HCT116 (cell line): ENCODE measurements around the gene HTRA3. TPM values are rescaled to one million over a fixed set of nuclear protein-coding genes. Genes with fewer than 3 reads are reported as not detected.

Experiments
- ATAC-seq: fragments of 200-7000 bp; cut with Tn5 transposase; 2 replicates; pipeline ENCODE4 v1.9.1; 2020; ENCODE audit warnings: mild to moderate bottlenecking, moderate library complexity
- BruUV-seq: library from RNA; stranded (reverse); fragments of 400-500 nt; replicated peaks from 2 replicates; lab custom pipeline; 2021; lab: Mats Ljungman, UMichigan
- CTCF ChIA-PET: fragments of 300-600 bp; sonication (Branson Sonifier 250); formaldehyde crosslinking; loops from one replicate; lab custom pipeline; 2021; ENCODE audit warnings: antibody characterized with exemption; lab: Charles Lee
- POLR2A ChIA-PET: fragments of 300-600, 350-600 bp; sonication (Branson Sonifier 250); formaldehyde crosslinking; loops from one replicate; lab custom pipeline; 2021; ENCODE audit warnings: antibody characterized with exemption; lab: Charles Lee
- RAD21 ChIA-PET, 2 experiments: fragments of 300-600 bp; sonication (Branson Sonifier 250); formaldehyde crosslinking; loops; one replicate each; lab custom pipeline; 2023; ENCODE audit warnings: low total read pairs in 2 of 2; ENCODE audit not compliant: uncharacterized antibody in 2 of 2, unreplicated experiment in 2 of 2, low non-redundant PET in 1 of 2; lab: Charles Lee
- DNase-seq: peaks from one replicate; pipeline ENCODE4 v3.0.0-alpha.2; 2010; ENCODE audit warnings: low read depth, low spot score
- H2AFZ ChIP-seq: fragments of 200-600 bp; shearing (Covaris generic), sonication (generic); 2 replicates; pipeline ENCODE4 v1.6.1; 2017; ENCODE audit warnings: low read depth, mixed run types, mixed read lengths, antibody characterized with exemption, low read length; ENCODE audit not compliant: poor library complexity, severe bottlenecking
- H3K27ac ChIP-seq: 2 replicates; pipeline ENCODE4 v1.5.1; 2012; ENCODE audit warnings: low read depth, low read length
- H3K27me3 ChIP-seq: fragments of 200-600 bp; sonication (generic); 2 replicates; pipeline ENCODE4 v1.6.1; 2016; ENCODE audit warnings: mixed run types, low read length, mixed read lengths; ENCODE audit not compliant: insufficient read depth
- H3K36me3 ChIP-seq, 2 experiments: fragments of 200-500 bp in 1 of 2; fragments of 200-600 bp in 1 of 2; sonication (Bioruptor generic) in 1 of 2; sonication (generic) in 1 of 2; 2 replicates each; pipeline versions ENCODE4 v1.5.1 to v1.6.1; 2014 to 2016; ENCODE audit warnings: low read length in 2 of 2, inconsistent platforms in 1 of 2, mixed read lengths in 1 of 2, mixed run types in 1 of 2; ENCODE audit not compliant: insufficient read depth in 2 of 2, control insufficient read depth in 1 of 2
- H3K4me1 ChIP-seq, 2 experiments: fragments of 200-600 bp in 1 of 2; sonication (generic) in 1 of 2; 2 replicates each; pipeline versions ENCODE4 v1.5.1 to v1.6.1; 2012 to 2017; ENCODE audit warnings: low read length in 2 of 2, inconsistent platforms in 1 of 2, mild to moderate bottlenecking in 1 of 2, mixed read lengths in 1 of 2, mixed run types in 1 of 2, moderate library complexity in 1 of 2; ENCODE audit not compliant: insufficient read depth in 2 of 2, control insufficient read depth in 1 of 2
- H3K4me2 ChIP-seq: fragments of 200-600 bp; sonication (generic); 2 replicates; pipeline ENCODE4 v1.6.1; 2017; ENCODE audit warnings: mixed run types, low read length, mixed read lengths
- H3K4me3 ChIP-seq, 2 experiments: fragments of 200-600 bp in 1 of 2; sonication (generic) in 1 of 2; replicated peaks in 1 of 2; 2 replicates each; pipeline ENCODE4 v1.5.1; 2011 to 2016; ENCODE audit warnings: low read length in 2 of 2, control low read depth in 1 of 2, low read depth in 1 of 2, mild to moderate bottlenecking in 1 of 2, mixed read lengths in 1 of 2, mixed run types in 1 of 2
- H3K79me2 ChIP-seq: fragments of 200-600 bp; sonication (generic); 2 replicates; pipeline ENCODE4 v1.6.1; 2017; ENCODE audit warnings: mild to moderate bottlenecking, mixed run types, low read length, moderate library complexity, mixed read lengths; ENCODE audit not compliant: insufficient read depth
- H3K9ac ChIP-seq: fragments of 200-600 bp; sonication (generic); 2 replicates; pipeline ENCODE4 v1.6.1; 2016; ENCODE audit warnings: low read length, mixed read lengths
- H3K9me2 ChIP-seq: fragments of 200-600 bp; sonication (generic), shearing (Covaris generic); 2 replicates; pipeline ENCODE4 v1.6.1; 2017; ENCODE audit warnings: mixed run types, mild to moderate bottlenecking, moderate library complexity; ENCODE audit not compliant: insufficient read depth
- H3K9me3 ChIP-seq, 2 experiments: fragments of 200-500 bp in 1 of 2; fragments of 200-600 bp in 1 of 2; sonication (Bioruptor generic) in 1 of 2; sonication (generic) in 1 of 2; 2 replicates each; pipeline ENCODE4 v1.6.1; 2014 to 2017; ENCODE audit warnings: low read length in 2 of 2, mixed read lengths in 2 of 2, inconsistent platforms in 1 of 2, low read depth in 1 of 2, mild to moderate bottlenecking in 1 of 2, mixed run types in 1 of 2, moderate library complexity in 1 of 2; ENCODE audit not compliant: control insufficient read depth in 1 of 2, insufficient read depth in 1 of 2
- H4K20me1 ChIP-seq: fragments of 200-600 bp; sonication (generic), shearing (Covaris generic); 2 replicates; pipeline ENCODE4 v1.6.1; 2017; ENCODE audit warnings: mixed run types, mild to moderate bottlenecking, moderate library complexity; ENCODE audit not compliant: insufficient read depth
- EGR1 ChIP-seq: IDR thresholded peaks from 2 replicates; pipeline ENCODE4 v1.6.1; 2012; ENCODE audit warnings: low read depth
- ELF1 ChIP-seq: IDR thresholded peaks from 2 replicates; pipeline ENCODE4 v1.6.1; 2012; ENCODE audit warnings: low read depth, borderline replicate concordance
- EZH2phosphoT487 ChIP-seq: fragments of 200-600 bp; IDR thresholded peaks from 2 replicates; pipeline ENCODE4 v1.6.1; 2018; ENCODE audit warnings: antibody characterized with exemption, borderline replicate concordance
- FOSL1 ChIP-seq: IDR thresholded peaks from 2 replicates; pipeline ENCODE4 v1.6.1; 2012; ENCODE audit warnings: low read depth
- JUND ChIP-seq: IDR thresholded peaks from 2 replicates; pipeline ENCODE4 v1.6.1; 2012
- POLR2A ChIP-seq: IDR thresholded peaks from 2 replicates; pipeline ENCODE4 v1.7.0; 2011; ENCODE audit warnings: borderline replicate concordance; ENCODE audit not compliant: insufficient read depth, insufficient read length; ENCODE audit errors: extremely low read depth
- RAD21 ChIP-seq: IDR thresholded peaks from 2 replicates; pipeline ENCODE4 v1.6.1; 2012; ENCODE audit warnings: low read depth, mild to moderate bottlenecking
- SIN3A ChIP-seq: IDR thresholded peaks from 2 replicates; pipeline ENCODE4 v1.6.1; 2012; ENCODE audit warnings: low read depth
- SP1 ChIP-seq: IDR thresholded peaks from 2 replicates; pipeline ENCODE4 v1.6.1; 2012; ENCODE audit warnings: low read depth
- TCF7L2 ChIP-seq: IDR thresholded peaks from 2 replicates; pipeline ENCODE4 v1.7.0; 2011; ENCODE audit warnings: borderline replicate concordance, inconsistent platforms; ENCODE audit not compliant: insufficient read depth, insufficient read length; ENCODE audit errors: extremely low read depth
- YY1 ChIP-seq: IDR thresholded peaks from 2 replicates; pipeline ENCODE4 v1.6.1; 2011; ENCODE audit warnings: low read length, low read depth, moderate library complexity, mild to moderate bottlenecking; ENCODE audit not compliant: insufficient replicate concordance; ENCODE audit errors: extremely low read depth
- ZNF274 ChIP-seq: fragments of 200-500 bp; sonication (Bioruptor generic); IDR thresholded peaks from 2 replicates; pipeline ENCODE4 v1.6.1; 2014; ENCODE audit warnings: mild to moderate bottlenecking, low read depth, low read length, inconsistent platforms
- intact Hi-C: fragments of 100-400 bp; cut with micrococcal nuclease; formaldehyde crosslinking; loops from 2 replicates; pipeline ENCODE4 v1.10.0; 2022
- total RNA-seq: library from RNA; stranded (reverse); gene quantifications from one replicate; pipeline ENCODE4 v1.2.1, GENCODE V29; 2021; ENCODE audit not compliant: unreplicated experiment
- TF ChIP-seq, protein P1 (sequence below): IDR thresholded peaks from 2 replicates; pipeline ENCODE4 v1.6.1; 2012
- TF ChIP-seq, protein P2 (sequence below): IDR thresholded peaks from 2 replicates; pipeline ENCODE4 v1.6.1; 2012; ENCODE audit warnings: low read depth
- TF ChIP-seq, protein P3 (sequence below): IDR thresholded peaks from 2 replicates; pipeline ENCODE4 v1.6.1; 2011; ENCODE audit warnings: mild to moderate bottlenecking, low read length, moderate library complexity; ENCODE audit not compliant: insufficient replicate concordance; ENCODE audit errors: extremely low read depth

HTRA3 gene
- total RNA-seq, 1 experiment from 2014 or later = not detected

DNA sequence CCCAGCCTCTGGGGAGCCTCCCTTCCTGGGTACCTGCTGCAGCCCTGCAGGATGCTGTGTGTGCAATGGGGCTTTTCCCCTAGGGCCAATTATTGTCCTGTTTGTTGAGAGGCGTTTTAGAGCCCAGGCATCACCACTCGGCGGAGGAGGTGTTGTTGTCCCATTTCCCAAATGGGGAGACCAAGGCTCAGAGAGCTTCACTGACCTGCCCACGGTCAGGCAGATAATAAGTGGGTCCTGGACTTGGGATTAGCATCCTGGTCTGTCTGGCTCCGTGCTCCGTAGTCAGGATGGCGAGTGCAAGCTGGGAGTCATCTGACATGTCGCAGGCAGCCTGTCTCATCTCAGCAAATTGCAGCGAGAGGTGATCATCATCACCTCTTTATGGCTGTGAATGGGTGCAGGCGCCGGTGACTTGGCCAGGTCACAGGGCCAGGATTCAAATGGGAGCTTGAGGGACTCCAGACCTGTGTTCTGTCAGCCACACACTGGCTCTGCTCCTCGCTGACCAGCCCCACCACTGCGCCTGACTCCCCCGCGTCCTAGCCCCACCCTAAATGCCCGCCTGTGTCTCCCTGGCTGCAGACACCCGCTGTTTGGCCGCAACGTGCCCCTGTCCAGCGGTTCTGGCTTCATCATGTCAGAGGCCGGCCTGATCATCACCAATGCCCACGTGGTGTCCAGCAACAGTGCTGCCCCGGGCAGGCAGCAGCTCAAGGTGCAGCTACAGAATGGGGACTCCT lies 16.6 kb downstream of the HTRA3 start:
- H3K4me1 ChIP-seq = no peaks in the 10 kb centered on the region
- RAD21 ChIA-PET = no interaction called here
- H3K79me2 ChIP-seq = no peaks in the 10 kb centered on the region
- no peaks in the 10 kb centered on the region for H3K27me3 ChIP-seq
- no peak for TF ChIP-seq TCF7L2
- no peak for TF ChIP-seq EZH2phosphoT487
- TF ChIP-seq EGR1 = no peak
- TF ChIP-seq SIN3A = no peak
- TF ChIP-seq SP1 = no peak
- TF ChIP-seq RAD21 = no peak
- no peak for TF ChIP-seq YY1
- TF ChIP-seq POLR2A = no peak
- no peak for TF ChIP-seq ELF1
- TF ChIP-seq FOSL1 = no peak
- no peak for TF ChIP-seq JUND
- TF ChIP-seq, protein P1, sequence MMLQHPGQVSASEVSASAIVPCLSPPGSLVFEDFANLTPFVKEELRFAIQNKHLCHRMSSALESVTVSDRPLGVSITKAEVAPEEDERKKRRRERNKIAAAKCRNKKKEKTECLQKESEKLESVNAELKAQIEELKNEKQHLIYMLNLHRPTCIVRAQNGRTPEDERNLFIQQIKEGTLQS = no peak
- TF ChIP-seq, protein P2, sequence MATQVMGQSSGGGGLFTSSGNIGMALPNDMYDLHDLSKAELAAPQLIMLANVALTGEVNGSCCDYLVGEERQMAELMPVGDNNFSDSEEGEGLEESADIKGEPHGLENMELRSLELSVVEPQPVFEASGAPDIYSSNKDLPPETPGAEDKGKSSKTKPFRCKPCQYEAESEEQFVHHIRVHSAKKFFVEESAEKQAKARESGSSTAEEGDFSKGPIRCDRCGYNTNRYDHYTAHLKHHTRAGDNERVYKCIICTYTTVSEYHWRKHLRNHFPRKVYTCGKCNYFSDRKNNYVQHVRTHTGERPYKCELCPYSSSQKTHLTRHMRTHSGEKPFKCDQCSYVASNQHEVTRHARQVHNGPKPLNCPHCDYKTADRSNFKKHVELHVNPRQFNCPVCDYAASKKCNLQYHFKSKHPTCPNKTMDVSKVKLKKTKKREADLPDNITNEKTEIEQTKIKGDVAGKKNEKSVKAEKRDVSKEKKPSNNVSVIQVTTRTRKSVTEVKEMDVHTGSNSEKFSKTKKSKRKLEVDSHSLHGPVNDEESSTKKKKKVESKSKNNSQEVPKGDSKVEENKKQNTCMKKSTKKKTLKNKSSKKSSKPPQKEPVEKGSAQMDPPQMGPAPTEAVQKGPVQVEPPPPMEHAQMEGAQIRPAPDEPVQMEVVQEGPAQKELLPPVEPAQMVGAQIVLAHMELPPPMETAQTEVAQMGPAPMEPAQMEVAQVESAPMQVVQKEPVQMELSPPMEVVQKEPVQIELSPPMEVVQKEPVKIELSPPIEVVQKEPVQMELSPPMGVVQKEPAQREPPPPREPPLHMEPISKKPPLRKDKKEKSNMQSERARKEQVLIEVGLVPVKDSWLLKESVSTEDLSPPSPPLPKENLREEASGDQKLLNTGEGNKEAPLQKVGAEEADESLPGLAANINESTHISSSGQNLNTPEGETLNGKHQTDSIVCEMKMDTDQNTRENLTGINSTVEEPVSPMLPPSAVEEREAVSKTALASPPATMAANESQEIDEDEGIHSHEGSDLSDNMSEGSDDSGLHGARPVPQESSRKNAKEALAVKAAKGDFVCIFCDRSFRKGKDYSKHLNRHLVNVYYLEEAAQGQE = no peak
- no peak for TF ChIP-seq ZNF274
- TF ChIP-seq, protein P3, sequence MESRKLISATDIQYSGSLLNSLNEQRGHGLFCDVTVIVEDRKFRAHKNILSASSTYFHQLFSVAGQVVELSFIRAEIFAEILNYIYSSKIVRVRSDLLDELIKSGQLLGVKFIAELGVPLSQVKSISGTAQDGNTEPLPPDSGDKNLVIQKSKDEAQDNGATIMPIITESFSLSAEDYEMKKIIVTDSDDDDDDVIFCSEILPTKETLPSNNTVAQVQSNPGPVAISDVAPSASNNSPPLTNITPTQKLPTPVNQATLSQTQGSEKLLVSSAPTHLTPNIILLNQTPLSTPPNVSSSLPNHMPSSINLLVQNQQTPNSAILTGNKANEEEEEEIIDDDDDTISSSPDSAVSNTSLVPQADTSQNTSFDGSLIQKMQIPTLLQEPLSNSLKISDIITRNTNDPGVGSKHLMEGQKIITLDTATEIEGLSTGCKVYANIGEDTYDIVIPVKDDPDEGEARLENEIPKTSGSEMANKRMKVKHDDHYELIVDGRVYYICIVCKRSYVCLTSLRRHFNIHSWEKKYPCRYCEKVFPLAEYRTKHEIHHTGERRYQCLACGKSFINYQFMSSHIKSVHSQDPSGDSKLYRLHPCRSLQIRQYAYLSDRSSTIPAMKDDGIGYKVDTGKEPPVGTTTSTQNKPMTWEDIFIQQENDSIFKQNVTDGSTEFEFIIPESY = no peak
- POLR2A ChIA-PET = no interaction called here
- H3K9me2 ChIP-seq = no peaks in the 10 kb centered on the region
- no peak for DNase-seq
- BruUV-seq = no TSS peak
- no peak overlapping the region for H3K9ac ChIP-seq
- no peaks in the 10 kb centered on the region for H3K9me3 ChIP-seq
- no peaks in the 10 kb centered on the region for H3K36me3 ChIP-seq
- no peaks in the 10 kb centered on the region for H4K20me1 ChIP-seq
- CTCF ChIA-PET = no interaction called here
- no peak overlapping the region for H3K4me3 ChIP-seq
- no peak overlapping the region for H3K27ac ChIP-seq
- H3K4me2 ChIP-seq = no peak overlapping the region
- intact Hi-C loops = no loop called here
- H2AFZ ChIP-seq = no peak overlapping the region
- no peak for ATAC-seq
